H1 (cell line): ENCODE data around the gene P2RX1. TPM values are rescaled to one million over a fixed set of nuclear protein-coding genes. Genes with fewer than 3 reads are reported as not detected.

Experiments used
- CBX5 ChIP-seq: fragments of 300-800, 300-1000 bp; sonication (generic); IDR thresholded peaks from 2 replicates; pipeline ENCODE4 v1.7.1; 2016; ENCODE audit warnings: antibody characterized with exemption, low read length, low read depth
- FOSL1 ChIP-seq: IDR thresholded peaks from 2 replicates; pipeline ENCODE4 v1.6.1; 2011; ENCODE audit warnings: mild to moderate bottlenecking, low read depth, low read length, moderate library complexity; ENCODE audit not compliant: insufficient read depth
- JUND ChIP-seq: IDR thresholded peaks from 2 replicates; pipeline ENCODE4 v1.6.1; 2011; ENCODE audit warnings: mild to moderate bottlenecking, improper control_type of control experiment, low read length
- KDM4A ChIP-seq: IDR thresholded peaks from one replicate; pipeline ENCODE4 v1.7.1; 2012; ENCODE audit warnings: low read depth, mild to moderate bottlenecking, moderate library complexity, low read length, inconsistent platforms; ENCODE audit not compliant: severe bottlenecking
- KDM5A ChIP-seq: fragments of 200-600 bp; IDR thresholded peaks from 2 replicates; pipeline ENCODE4 v1.7.1; 2012; ENCODE audit warnings: mild to moderate bottlenecking, low read length, inconsistent platforms, mixed read lengths
- MAX ChIP-seq: IDR thresholded peaks from 2 replicates; pipeline ENCODE4 v1.6.1; 2012; ENCODE audit warnings: inconsistent platforms
- RAD21 ChIP-seq, 2 experiments: IDR thresholded peaks in 1 of 2; conservative IDR thresholded peaks in 1 of 2; 2 replicates each; pipeline ENCODE4 v1.6.1; 2011; ENCODE audit warnings: low read depth in 2 of 2, low read length in 2 of 2, improper control_type of control experiment in 1 of 2, inconsistent platforms in 1 of 2, mild to moderate bottlenecking in 1 of 2, moderate library complexity in 1 of 2
- SP2 ChIP-seq: IDR thresholded peaks from 2 replicates; pipeline ENCODE4 v1.6.1; 2012; ENCODE audit warnings: mild to moderate bottlenecking, low read length, inconsistent platforms
- TAF1 ChIP-seq: IDR thresholded peaks from 2 replicates; pipeline ENCODE4 v1.6.1; 2011; ENCODE audit warnings: mild to moderate bottlenecking, low read depth, low read length
- ZNF274 ChIP-seq: IDR thresholded peaks from 2 replicates; pipeline ENCODE4 v1.7.0; 2012; ENCODE audit warnings: low read length, borderline replicate concordance; ENCODE audit errors: extremely low read depth
- polyA plus RNA-seq, 7 experiments: library from polyadenylated mRNA; depleted of rRNA in 3 of 7; stranded (reverse) in 5 of 7; unstranded in 2 of 7; fragments of >200 nt in 5 of 7; fragments of 200-250 nt in 2 of 7; gene quantifications; 1 replicate in 5 of 7; 2 replicates in 1 of 7; 4 replicates in 1 of 7; pipeline versions ENCODE4 v1.2.1 to v1.2.3, GENCODE V29; 2011 to 2013; ENCODE audit warnings: missing spikeins in 2 of 7, mixed read lengths in 2 of 7
- total RNA-seq: library from RNA; stranded (reverse); fragmentation: NEBNext Ultra II Directional; extraction: Animal tissue kit (Norgen Biotek cat#: 25700); gene quantifications from 2 replicates; pipeline ENCODE4 v1.2.1, GENCODE V29; 2021

The P2RX1 gene
- total and polyA plus RNA-seq, 2 of the 8 experiments (the other 6 are each of a cell fraction or from before 2014, with no cell fraction given), result 0.45 to 1.1 TPM

GRCh38 chr17:3965118-3965800 lies 49.0 kb upstream of the P2RX1 start (continued):
- TF ChIP-seq KDM5A (no peak), MAX (0 out of 2 replicates have a peak, but pooled peaks have one; percentile 12), KDM4A (peak; percentile 9), ZNF274 (no peak), TAF1 (no peak), CBX5 (no peak), SP2 (no peak), JUND (no peak), FOSL1 (no peak), RAD21 (IDR thresholded peaks at IDR 0.05 in 1 of 2, conservative IDR thresholded peaks at IDR 0.05 in 1 of 2; ENCODE audit: low read depth in 2 of 2, low read length in 2 of 2) (peak in 1 of 2 experiments; percentile 20; a peak in 1 of 4 replicates)
